Fibroblast of lung (primary cell): Measurements from ENCODE around the gene NGF. TPM values are rescaled to one million over a fixed set of nuclear protein-coding genes. Genes with fewer than 3 reads are reported as not detected.

Experiments
- DNase-seq, 2 donors: peaks; one replicate each; pipeline versions ENCODE4 v3.0.0 to v3.0.0-alpha.2; 2010; ENCODE audit warnings: low read depth in 2 of 2
- H2AFZ ChIP-seq: 2 replicates; pipeline ENCODE4 v1.5.1; 2012; ENCODE audit warnings: low read length, control low read depth, inconsistent platforms
- H3K27ac ChIP-seq: 2 replicates; pipeline ENCODE4 v1.5.1; 2011; ENCODE audit warnings: low read length, control low read depth; ENCODE audit not compliant: insufficient read depth
- H3K27me3 ChIP-seq: 2 replicates; pipeline ENCODE4 v1.5.1; 2011; ENCODE audit warnings: mild to moderate bottlenecking, low read length; ENCODE audit not compliant: control insufficient read depth, insufficient read depth
- H3K36me3 ChIP-seq: 2 replicates; pipeline ENCODE4 v1.5.1; 2011; ENCODE audit warnings: low read length; ENCODE audit not compliant: control insufficient read depth, insufficient read depth
- H3K4me1 ChIP-seq: 2 replicates; pipeline ENCODE4 v1.5.1; 2011; ENCODE audit warnings: low read length; ENCODE audit not compliant: control insufficient read depth, insufficient read depth; ENCODE audit errors: extremely low read depth
- H3K4me2 ChIP-seq: 2 replicates; pipeline ENCODE4 v1.5.1; 2011; ENCODE audit warnings: low read length, control low read depth; ENCODE audit not compliant: insufficient read depth; ENCODE audit errors: extremely low read depth
- H3K4me3 ChIP-seq, 4 experiments: fragments of 200-600 bp in 1 of 4; sonication (generic) in 1 of 4; replicated peaks in 1 of 4; 2 replicates each; pipeline ENCODE4 v1.5.1; 2011 to 2016; ENCODE audit warnings: low read length in 4 of 4, low read depth in 3 of 4, mild to moderate bottlenecking in 3 of 4, control low read depth in 2 of 4, inconsistent platforms in 1 of 4, mixed read lengths in 1 of 4; ENCODE audit not compliant: insufficient read depth in 1 of 4; ENCODE audit errors: control extremely low read depth in 1 of 4
- H3K79me2 ChIP-seq: 2 replicates; pipeline ENCODE4 v1.5.1; 2012; ENCODE audit warnings: mild to moderate bottlenecking, low read length, inconsistent platforms; ENCODE audit not compliant: control insufficient read depth, insufficient read depth
- H3K9ac ChIP-seq: 2 replicates; pipeline ENCODE4 v1.5.1; 2011; ENCODE audit warnings: mild to moderate bottlenecking, low read length, control low read depth; ENCODE audit not compliant: insufficient read depth
- H3K9me3 ChIP-seq: 2 replicates; pipeline ENCODE4 v1.5.1; 2012; ENCODE audit warnings: low read depth, low read length; ENCODE audit not compliant: control insufficient read depth, insufficient read depth
- H4K20me1 ChIP-seq: 2 replicates; pipeline ENCODE4 v1.5.1; 2011; ENCODE audit warnings: low read length; ENCODE audit not compliant: control insufficient read depth, insufficient read depth; ENCODE audit errors: extremely low read depth
- CTCF ChIP-seq, 2 donors: IDR thresholded peaks in 1 of 2; conservative IDR thresholded peaks in 1 of 2; 1 replicate in 1 of 2; 2 replicates in 1 of 2; pipeline ENCODE4 v1.5.1; 2011 to 2012; ENCODE audit warnings: low read length in 2 of 2, control low read depth in 1 of 2, inconsistent platforms in 1 of 2, low read depth in 1 of 2, mild to moderate bottlenecking in 1 of 2
- EZH2 ChIP-seq: IDR thresholded peaks from 2 replicates; pipeline ENCODE4 v1.5.1; 2012; ENCODE audit warnings: low read length, control low read depth, mild to moderate bottlenecking; ENCODE audit errors: missing control alignments
- polyA plus RNA-seq, 2 donors: library from polyadenylated mRNA; depleted of rRNA in 1 of 2; stranded (reverse) in 1 of 2; unstranded in 1 of 2; fragments of >200 nt; gene quantifications; 2 replicates each; pipeline ENCODE4 v1.2.1, GENCODE V29; 2011 to 2012; ENCODE audit warnings: missing spikeins in 1 of 2
- total RNA-seq: library from RNA; depleted of rRNA; stranded (reverse); fragments of >200 nt; gene quantifications from 2 replicates; pipeline ENCODE4 v1.2.1, GENCODE V29; 2014

NGF gene
- total and polyA plus RNA-seq, 2 donors (not counting 1 experiment from before 2014, with no cell fraction given) = 4.0 to 17.6 TPM

GRCh38 chr1:115265099-115265498 lies 73.0 kb downstream of the NGF start:
- no peaks in the 10 kb centered on the region for H3K36me3 ChIP-seq
- H4K20me1 ChIP-seq = no peaks in the 10 kb centered on the region
- H3K4me2 ChIP-seq = no peak overlapping the region
- H3K9me3 ChIP-seq = no peaks in the 10 kb centered on the region
- H3K27me3 ChIP-seq = no peaks in the 10 kb centered on the region
- no peak for TF ChIP-seq CTCF (conservative IDR thresholded peaks at IDR 0.05 in 1 of 2, IDR thresholded peaks at IDR 0.05 in 1 of 2; ENCODE audit: low read depth in 1 of 2, low read length in 2 of 2)
- TF ChIP-seq EZH2 = no peak
- H3K79me2 ChIP-seq = no peaks in the 10 kb centered on the region
- no peak overlapping the region for H3K9ac ChIP-seq
- no peak overlapping the region for H3K4me3 ChIP-seq
- no peak overlapping the region for H3K27ac ChIP-seq
- DNase-seq = no peak
- H3K4me1 ChIP-seq = no peaks in the 10 kb centered on the region
- H2AFZ ChIP-seq = no peak overlapping the region

GRCh38 chr1:115262886-115263285 lies 75.2 kb downstream of the NGF start:
- no peaks in the 10 kb centered on the region for H3K9me3 ChIP-seq
- H3K79me2 ChIP-seq = no peaks in the 10 kb centered on the region
- no peak overlapping the region for H3K4me3 ChIP-seq
- no peaks in the 10 kb centered on the region for H3K4me1 ChIP-seq
- no peak for TF ChIP-seq EZH2
- no peak for TF ChIP-seq CTCF (conservative IDR thresholded peaks at IDR 0.05 in 1 of 2, IDR thresholded peaks at IDR 0.05 in 1 of 2; ENCODE audit: low read depth in 1 of 2, low read length in 2 of 2)
- H4K20me1 ChIP-seq = no peaks in the 10 kb centered on the region
- no peaks in the 10 kb centered on the region for H3K27me3 ChIP-seq
- H3K36me3 ChIP-seq = no peaks in the 10 kb centered on the region
- no peak overlapping the region for H2AFZ ChIP-seq
- DNase-seq = peak; percentile 49 to 64
- no peak overlapping the region for H3K4me2 ChIP-seq
- H3K9ac ChIP-seq = no peak overlapping the region
- no peak overlapping the region for H3K27ac ChIP-seq

GRCh38 chr1:115261496-115261895 lies 76.6 kb downstream of the NGF start:
- Histone ChIP-seq H3K36me3 (no peaks in the 10 kb centered on the region), H3K4me3 (no peak overlapping the region), H3K9me3 (no peaks in the 10 kb centered on the region), H3K27ac (no peak overlapping the region), H2AFZ (no peak overlapping the region), H4K20me1 (no peaks in the 10 kb centered on the region), H3K9ac (no peak overlapping the region), H3K27me3 (no peaks in the 10 kb centered on the region), H3K4me1 (no peaks in the 10 kb centered on the region), H3K4me2 (no peak overlapping the region), H3K79me2 (no peaks in the 10 kb centered on the region)
- no peak for TF ChIP-seq EZH2
- TF ChIP-seq CTCF (conservative IDR thresholded peaks at IDR 0.05 in 1 of 2, IDR thresholded peaks at IDR 0.05 in 1 of 2; ENCODE audit: low read depth in 1 of 2, low read length in 2 of 2) = no peak
- no peak for DNase-seq
